ENCODE data around the gene PDE7B. TPM values are rescaled to one million over a fixed set of nuclear protein-coding genes. Genes with fewer than 3 reads are reported as not detected.

The PDE7B gene
- total and polyA plus RNA-seq, 2 donors from 2014 or later, result 4.6 to 15.4 TPM

DNA sequence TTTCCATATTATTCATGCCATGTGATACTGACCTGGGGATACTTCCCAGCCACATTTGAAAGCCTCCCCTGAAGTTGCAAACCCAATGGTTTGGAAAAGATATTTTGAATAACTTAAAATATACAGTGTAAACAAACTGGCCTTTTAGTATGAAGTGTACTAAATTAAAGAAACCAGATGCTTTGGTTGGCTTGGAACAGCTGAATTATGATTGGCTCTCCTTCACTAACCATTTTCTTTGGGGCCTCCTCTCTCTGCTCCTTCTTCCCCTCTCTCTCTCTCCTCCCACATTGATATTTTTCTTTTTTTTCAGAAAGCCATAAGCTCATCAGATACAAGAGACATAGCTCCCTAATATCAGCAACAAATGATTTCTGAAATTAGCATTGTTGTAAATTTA is 232.0 kb downstream of the PDE7B start:
- FAIRE-seq (no peak), DNase-seq (no peak)
- Histone ChIP-seq H3K9me3 (ENCODE audit: control insufficient read depth in 2 of 3, insufficient read depth in 1 of 3, low read length in 3 of 3) (no peaks in the 10 kb centered on the region), H3K36me3 (ENCODE audit: control insufficient read depth in 2 of 3, insufficient read depth in 3 of 3, low read length in 3 of 3) (no peaks in the 10 kb centered on the region), H3K4me3 (ENCODE audit: low read length in 3 of 3) (no peak overlapping the region), H3K4me1 (ENCODE audit: control insufficient read depth in 2 of 3, insufficient read depth in 2 of 3, low read depth in 1 of 3, low read length in 3 of 3) (no peaks in the 10 kb centered on the region), H3K27me3 (ENCODE audit: control insufficient read depth, insufficient read depth, low read length) (no peaks in the 10 kb centered on the region), H3K9ac (ENCODE audit: low read length in 3 of 3) (no peak overlapping the region), H3K27ac (ENCODE audit: low read depth in 2 of 2, low read length in 2 of 2) (no peak overlapping the region)
- TF ChIP-seq, protein P1, sequence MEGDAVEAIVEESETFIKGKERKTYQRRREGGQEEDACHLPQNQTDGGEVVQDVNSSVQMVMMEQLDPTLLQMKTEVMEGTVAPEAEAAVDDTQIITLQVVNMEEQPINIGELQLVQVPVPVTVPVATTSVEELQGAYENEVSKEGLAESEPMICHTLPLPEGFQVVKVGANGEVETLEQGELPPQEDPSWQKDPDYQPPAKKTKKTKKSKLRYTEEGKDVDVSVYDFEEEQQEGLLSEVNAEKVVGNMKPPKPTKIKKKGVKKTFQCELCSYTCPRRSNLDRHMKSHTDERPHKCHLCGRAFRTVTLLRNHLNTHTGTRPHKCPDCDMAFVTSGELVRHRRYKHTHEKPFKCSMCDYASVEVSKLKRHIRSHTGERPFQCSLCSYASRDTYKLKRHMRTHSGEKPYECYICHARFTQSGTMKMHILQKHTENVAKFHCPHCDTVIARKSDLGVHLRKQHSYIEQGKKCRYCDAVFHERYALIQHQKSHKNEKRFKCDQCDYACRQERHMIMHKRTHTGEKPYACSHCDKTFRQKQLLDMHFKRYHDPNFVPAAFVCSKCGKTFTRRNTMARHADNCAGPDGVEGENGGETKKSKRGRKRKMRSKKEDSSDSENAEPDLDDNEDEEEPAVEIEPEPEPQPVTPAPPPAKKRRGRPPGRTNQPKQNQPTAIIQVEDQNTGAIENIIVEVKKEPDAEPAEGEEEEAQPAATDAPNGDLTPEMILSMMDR (IDR thresholded peaks at IDR 0.05; ENCODE audit: borderline replicate concordance, extremely low read depth, insufficient read depth), result no peak
- intact Hi-C loops (cut with DNase I), result no loop called here

DNA sequence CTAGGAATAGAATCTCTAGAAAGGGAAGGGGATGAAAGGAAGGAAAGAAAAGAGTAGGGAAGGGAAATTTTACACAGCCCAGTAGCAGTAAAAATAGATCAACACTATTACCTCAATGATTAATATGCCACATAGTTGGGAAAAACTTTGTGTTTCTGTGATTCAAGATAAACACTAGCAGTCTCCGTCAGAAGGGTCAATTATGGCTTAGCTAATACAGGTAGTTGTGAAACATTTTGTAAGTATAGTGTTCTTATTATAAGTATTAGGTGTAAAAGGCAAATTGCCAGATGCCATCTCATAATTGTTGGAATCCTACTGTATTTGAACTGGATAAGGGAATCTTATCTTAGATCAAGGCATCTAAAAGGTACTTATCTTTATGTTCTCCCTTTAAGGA is 232.9 kb downstream of the PDE7B start:
- FAIRE-seq, result no peak
- intact Hi-C loops (cut with DNase I), result no loop called here
- no peak overlapping the region for H3K4me3 ChIP-seq (ENCODE audit: low read length in 3 of 3)

DNA sequence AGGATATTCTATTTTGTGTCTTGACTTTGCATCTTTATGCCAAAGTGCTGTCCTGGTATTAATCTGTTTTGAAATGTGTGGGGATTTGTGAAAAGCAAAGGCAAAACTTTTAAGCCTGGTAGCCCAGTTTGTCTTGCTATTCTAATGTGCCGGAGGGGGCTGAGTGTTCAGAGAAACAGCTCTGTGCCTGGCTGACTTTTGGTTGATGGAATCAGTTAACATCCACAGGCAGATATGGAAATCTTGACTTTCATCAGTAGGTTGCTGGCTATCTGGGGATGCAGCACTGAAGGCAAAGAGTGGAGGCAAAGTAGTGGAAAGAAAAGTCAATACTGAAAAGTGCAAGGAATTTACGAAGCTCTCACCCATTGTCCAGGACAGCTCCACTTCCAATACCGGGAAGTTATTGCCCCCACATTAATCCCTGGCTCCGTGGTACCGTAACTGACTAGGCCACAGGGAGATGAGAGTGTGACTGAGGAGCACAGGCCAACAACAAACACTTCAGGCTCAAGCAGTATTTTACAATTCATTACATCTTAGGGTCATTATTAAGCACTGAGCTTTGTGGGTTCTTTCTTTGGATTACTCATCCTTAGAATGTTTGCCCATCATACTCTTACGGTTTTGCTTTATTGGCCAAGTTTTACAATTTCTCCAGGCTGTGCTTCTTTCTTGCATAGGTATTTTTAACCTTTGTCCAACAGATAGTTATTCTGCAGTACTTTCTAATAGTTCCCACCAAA is 234.0 kb downstream of the PDE7B start:
- Histone ChIP-seq H3K27ac (ENCODE audit: low read depth in 2 of 2, low read length in 2 of 2) (no peak overlapping the region), H3K36me3 (ENCODE audit: control insufficient read depth in 2 of 3, insufficient read depth in 3 of 3, low read length in 3 of 3) (no peaks in the 10 kb centered on the region), H3K4me3 (ENCODE audit: low read length in 3 of 3) (no peak overlapping the region), H3K27me3 (ENCODE audit: control insufficient read depth, insufficient read depth, low read length) (no peaks in the 10 kb centered on the region), H3K9ac (ENCODE audit: low read length in 3 of 3) (no peak overlapping the region), H3K9me3 (ENCODE audit: control insufficient read depth in 2 of 3, insufficient read depth in 1 of 3, low read length in 3 of 3) (no peaks in the 10 kb centered on the region), H3K4me1 (ENCODE audit: control insufficient read depth in 2 of 3, insufficient read depth in 2 of 3, low read depth in 1 of 3, low read length in 3 of 3) (no peaks in the 10 kb centered on the region)
- DNase-seq, result no peak
- TF ChIP-seq, protein P1 (IDR thresholded peaks at IDR 0.05; ENCODE audit: borderline replicate concordance, extremely low read depth, insufficient read depth), result no peak
- no peak for FAIRE-seq
- intact Hi-C loops (cut with DNase I), result no loop called here

More for the DNA sequence above, 232.9 kb downstream of the PDE7B start:
- Histone ChIP-seq H3K27ac (ENCODE audit: low read depth in 2 of 2, low read length in 2 of 2) (no peak overlapping the region), H3K9ac (ENCODE audit: low read length in 3 of 3) (no peak overlapping the region), H3K4me1 (ENCODE audit: control insufficient read depth in 2 of 3, insufficient read depth in 2 of 3, low read depth in 1 of 3, low read length in 3 of 3) (no peaks in the 10 kb centered on the region), H3K36me3 (ENCODE audit: control insufficient read depth in 2 of 3, insufficient read depth in 3 of 3, low read length in 3 of 3) (no peaks in the 10 kb centered on the region), H3K27me3 (ENCODE audit: control insufficient read depth, insufficient read depth, low read length) (no peaks in the 10 kb centered on the region), H3K9me3 (ENCODE audit: control insufficient read depth in 2 of 3, insufficient read depth in 1 of 3, low read length in 3 of 3) (no peaks in the 10 kb centered on the region)
- DNase-seq, result no peak
- TF ChIP-seq, protein P1 (IDR thresholded peaks at IDR 0.05; ENCODE audit: borderline replicate concordance, extremely low read depth, insufficient read depth), result no peak

Measured in kidney (tissue), 14 donors.